ENCODE results near the gene KLHL20.

GRCh38 chr1:173702736-173703135 is 12.0 kb upstream of the KLHL20 start:
- TF ChIP-seq CTCF (IDR thresholded peaks at IDR 0.05; ENCODE audit: extremely low read depth in 1 of 2, insufficient read depth in 1 of 2, low read depth in 1 of 2, low read length in 2 of 2): no peak
- TF ChIP-seq POLR2A (IDR thresholded peaks at IDR 0.05; ENCODE audit: low read depth, low read length): no peak
- no peak for TF ChIP-seq EZH2 (IDR thresholded peaks at IDR 0.05; ENCODE audit: borderline replicate concordance, low read depth, low read length, severe bottlenecking)

Measured in endothelial cell of umbilical vein (primary cell).